GM23248 (cell line): Measurements from ENCODE around the gene ZNF576. TPM values are rescaled to one million over a fixed set of nuclear protein-coding genes. Genes with fewer than 3 reads are reported as not detected.

Source experiments
- DNase-seq: peaks from one replicate; pipeline ENCODE4 v3.0.0-alpha.2; 2015
- H2AFZ ChIP-seq: fragments of 200-600 bp; sonication (generic); 2 replicates; pipeline ENCODE4 v1.6.1; 2016; ENCODE audit warnings: antibody characterized with exemption
- H3F3A ChIP-seq: fragments of 200-600 bp; sonication (generic); 2 replicates; pipeline ENCODE4 v1.6.1; 2016; ENCODE audit warnings: mild to moderate bottlenecking, antibody characterized with exemption, mixed run types; ENCODE audit not compliant: insufficient read depth
- H3K27ac ChIP-seq: fragments of 200-600 bp; sonication (generic); 2 replicates; pipeline ENCODE4 v1.5.1; 2016; ENCODE audit warnings: mild to moderate bottlenecking
- H3K27me3 ChIP-seq: fragments of 200-600 bp; sonication (generic); replicated peaks from 2 replicates; pipeline ENCODE4 v1.6.1; 2016; ENCODE audit warnings: mild to moderate bottlenecking; ENCODE audit not compliant: insufficient read depth
- H3K36me3 ChIP-seq: fragments of 200-600 bp; sonication (generic); 2 replicates; pipeline ENCODE4 v1.6.1; 2016; ENCODE audit warnings: low read depth, mild to moderate bottlenecking
- H3K4me1 ChIP-seq: fragments of 200-600 bp; sonication (generic); 2 replicates; pipeline ENCODE4 v1.6.1; 2016; ENCODE audit warnings: mild to moderate bottlenecking; ENCODE audit not compliant: insufficient read depth
- H3K4me2 ChIP-seq: fragments of 200-600 bp; sonication (generic); one replicate; pipeline ENCODE4 v1.6.1; 2016; ENCODE audit warnings: mild to moderate bottlenecking; ENCODE audit not compliant: unreplicated experiment
- H3K4me3 ChIP-seq: fragments of 200-600 bp; sonication (generic); 2 replicates; pipeline ENCODE4 v1.5.1; 2016; ENCODE audit warnings: mild to moderate bottlenecking
- H3K79me2 ChIP-seq: fragments of 200-600 bp; sonication (generic); 2 replicates; pipeline ENCODE4 v1.6.1; 2016; ENCODE audit warnings: mild to moderate bottlenecking; ENCODE audit not compliant: insufficient read depth
- H3K9ac ChIP-seq: fragments of 200-600 bp; sonication (generic); 2 replicates; pipeline ENCODE4 v1.6.1; 2016; ENCODE audit warnings: mild to moderate bottlenecking
- H3K9me2 ChIP-seq: fragments of 200-600 bp; sonication (generic); 2 replicates; pipeline ENCODE4 v1.6.1; 2016; ENCODE audit warnings: mixed run types, mild to moderate bottlenecking, moderate library complexity; ENCODE audit not compliant: insufficient read depth
- H3K9me3 ChIP-seq: fragments of 200-600 bp; sonication (generic); one replicate; pipeline ENCODE4 v1.6.1; 2017; ENCODE audit warnings: low read depth
- H4K20me1 ChIP-seq: fragments of 200-600 bp; sonication (generic); 2 replicates; pipeline ENCODE4 v1.6.0; 2016; ENCODE audit not compliant: insufficient read depth
- EZH2 ChIP-seq: fragments of 200-600 bp; sonication (generic); IDR thresholded peaks from 2 replicates; pipeline ENCODE4 v1.6.1; 2018; ENCODE audit warnings: antibody characterized with exemption, mild to moderate bottlenecking; ENCODE audit not compliant: insufficient read depth, poor library complexity, severe bottlenecking
- EZH2phosphoT487 ChIP-seq: fragments of 200-600 bp; sonication (generic); IDR thresholded peaks from 2 replicates; pipeline ENCODE4 v1.6.1; 2018; ENCODE audit warnings: antibody characterized with exemption, moderate library complexity, mild to moderate bottlenecking, low read depth; ENCODE audit not compliant: insufficient read depth
- WGBS, 2 experiments: methylation state at CpG; one replicate each; pipeline ENCODE4 v1.1.6; 2015 to 2017; ENCODE audit warnings: low lambda C conversion rate in 2 of 2, low coverage in 1 of 2; ENCODE audit errors: missing lambda C conversion rate in 2 of 2; 5-methylcytosine and 5-hydroxymethylcytosine counted together
- in situ Hi-C: fragments of 300-500 bp; cut with MboI; formaldehyde crosslinking; loops from 2 replicates; pipeline ENCODE4 v1.15.0; 2020
- polyA plus RNA-seq: library from polyadenylated mRNA; unstranded; fragments of >200 nt; fragmentation: Nextera tagmentation; extraction: Ambion mirVana; gene quantifications from 2 replicates; pipeline ENCODE4 v1.2.1, GENCODE V29; 2016
- total RNA-seq: library from RNA; depleted of rRNA; stranded (reverse); fragments of >200 nt; shearing (Covaris generic); gene quantifications from 2 replicates; pipeline ENCODE4 v1.2.3, GENCODE V29; 2014

Gene ZNF576
- total and polyA plus RNA-seq, 2 experiments from 2014 or later, result 11.7 to 19.3 TPM

GRCh38 chr19:43555185-43555770, 41.1 kb upstream of the ZNF576 start:
- TF ChIP-seq EZH2phosphoT487, result no peak
- no peak for TF ChIP-seq EZH2
- H3K4me2 ChIP-seq, result no peak overlapping the region
- H3K4me3 ChIP-seq, result no peak overlapping the region
- no peak overlapping the region for H3K27ac ChIP-seq
- H3K9me3 ChIP-seq, result no peaks in the 10 kb centered on the region
- H3K9me2 ChIP-seq, result no peaks in the 10 kb centered on the region
- no peaks in the 10 kb centered on the region for H4K20me1 ChIP-seq
- no peaks in the 10 kb centered on the region for H3K79me2 ChIP-seq
- H3K4me1 ChIP-seq, result no peaks in the 10 kb centered on the region
- peaks cover 5% of the 10 kb centered on the region; the same call in 1 of the 2 replicates for H3K36me3 ChIP-seq
- DNase-seq, result peak; percentile 73
- 43% methylated on average over 8 of the region's 8 CpGs for WGBS, 2 experiments
- H3K27me3 ChIP-seq, result no peaks in the 10 kb centered on the region
- in situ Hi-C loops, result no loop called here
- H3K9ac ChIP-seq, result no peak overlapping the region
- peaks cover 5% of the 10 kb centered on the region; the same call in 1 of the 2 replicates for H3F3A ChIP-seq
- H2AFZ ChIP-seq, result no peak overlapping the region

- in situ Hi-C loops, result no loop called here
- peak; percentile 59 for DNase-seq
- H3K36me3 ChIP-seq, result no peaks in the 10 kb centered on the region
- H3K27ac ChIP-seq, result no peak overlapping the region
- H2AFZ ChIP-seq, result no peak overlapping the region
- 0 out of 2 replicates have a peak, but pooled peaks cover 5% of the 10 kb centered on the region for H3K79me2 ChIP-seq
- H3K4me2 ChIP-seq, result no peak overlapping the region
- no peak overlapping the region for H3K4me3 ChIP-seq
- H4K20me1 ChIP-seq, result no peaks in the 10 kb centered on the region
- H3K9ac ChIP-seq, result no peak overlapping the region
- peaks cover 8% of the 10 kb centered on the region; the same call in 1 of the 2 replicates for H3K4me1 ChIP-seq
- TF ChIP-seq EZH2phosphoT487 (no peak), EZH2 (no peak)
- no peaks in the 10 kb centered on the region for H3K9me3 ChIP-seq
- no peaks in the 10 kb centered on the region for H3K27me3 ChIP-seq
- H3K9me2 ChIP-seq, result no peaks in the 10 kb centered on the region
- WGBS, 2 experiments, result 67 to 69% methylated on average over 6 of the region's 6 CpGs
- peaks cover 31% of the 10 kb centered on the region for H3F3A ChIP-seq
Observed at GRCh38 chr19:43560687-43561086, 35.7 kb upstream of the ZNF576 start.

- no peak for DNase-seq
- Histone ChIP-seq H3K9ac (no peak overlapping the region), H3K4me2 (no peak overlapping the region), H4K20me1 (no peaks in the 10 kb centered on the region), H3K36me3 (no peaks in the 10 kb centered on the region), H3K9me3 (no peaks in the 10 kb centered on the region), H2AFZ (no peak overlapping the region), H3K9me2 (no peaks in the 10 kb centered on the region), H3K27me3 (no peaks in the 10 kb centered on the region), H3F3A (peaks cover 31% of the 10 kb centered on the region), H3K79me2 (0 out of 2 replicates have a peak, but pooled peaks cover 5% of the 10 kb centered on the region), H3K4me3 (no peak overlapping the region), H3K4me1 (peaks cover 8% of the 10 kb centered on the region; the same call in 1 of the 2 replicates), H3K27ac (no peak overlapping the region)
- 90% methylated on average over 12 of the region's 12 CpGs for WGBS, 2 experiments
- in situ Hi-C loops, result no loop called here
- TF ChIP-seq EZH2 (no peak), EZH2phosphoT487 (no peak)
Observed at GRCh38 chr19:43561139-43561970, 35.0 kb upstream of the ZNF576 start.

- H3K27ac ChIP-seq, result peak overlapping the region; percentile 71
- no peak overlapping the region for H3K4me2 ChIP-seq
- H3K27me3 ChIP-seq, result no peaks in the 10 kb centered on the region
- DNase-seq, result no peak
- 0 out of 2 replicates have a peak, but pooled peaks cover 5% of the 10 kb centered on the region for H3K79me2 ChIP-seq
- in situ Hi-C loops, result no loop called here
- peaks cover 31% of the 10 kb centered on the region for H3F3A ChIP-seq
- no peaks in the 10 kb centered on the region for H3K9me3 ChIP-seq
- H3K4me1 ChIP-seq, result peaks cover 8% of the 10 kb centered on the region; the same call in 1 of the 2 replicates
- no peak overlapping the region for H3K9ac ChIP-seq
- H4K20me1 ChIP-seq, result no peaks in the 10 kb centered on the region
- H3K9me2 ChIP-seq, result no peaks in the 10 kb centered on the region
- TF ChIP-seq EZH2, result no peak
- TF ChIP-seq EZH2phosphoT487, result no peak
- H3K36me3 ChIP-seq, result no peaks in the 10 kb centered on the region
- H2AFZ ChIP-seq, result no peak overlapping the region
- WGBS, 2 experiments, result 70 to 76% methylated on average over 6 of the region's 6 CpGs
- H3K4me3 ChIP-seq, result no peak overlapping the region
Observed at GRCh38 chr19:43562226-43562697, 34.1 kb upstream of the ZNF576 start.
